Measurements from ENCODE around the gene ARHGEF11. TPM values are rescaled to one million over a fixed set of nuclear protein-coding genes. Genes with fewer than 3 reads are reported as not detected.

ARHGEF11 gene
- total and polyA plus RNA-seq, 9 of the 15 experiments (the other 6 are each of a cell fraction or from before 2014, with no cell fraction given) = 0.14 to 15.5 (median 9.0) TPM

DNA sequence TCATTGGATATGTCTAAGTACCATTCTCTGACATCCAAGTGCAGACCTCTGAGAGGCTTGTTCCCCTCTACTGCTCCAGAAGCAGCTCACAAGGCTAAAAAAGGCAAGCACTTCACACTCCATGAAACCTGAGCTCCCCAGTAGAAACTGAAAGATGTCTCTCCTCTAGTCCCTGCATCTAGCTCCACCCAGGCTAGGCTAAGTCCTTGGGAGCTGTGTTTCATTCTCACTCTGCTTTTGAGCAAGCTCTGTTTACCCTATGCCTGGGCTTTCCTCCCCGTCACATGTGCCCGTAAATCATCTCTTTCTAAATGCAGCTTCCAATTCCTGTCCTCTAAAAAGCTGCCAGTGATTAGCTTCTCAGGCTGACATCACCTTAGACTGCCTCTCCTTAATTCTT lies 86.1 kb downstream of the ARHGEF11 start:
- CTCF ChIA-PET (ENCODE audit: low intra/inter-chr PET ratio) = no interaction called here
- peak overlapping the region; percentile 2; the same call in 1 of the 2 replicates for H3K4me2 ChIP-seq (ENCODE audit: insufficient read depth, low read length)
- BruUV-seq (replicated peaks) = no TSS peak
- no peak overlapping the region for H2AFZ ChIP-seq (ENCODE audit: low read depth, low read length)
- intact Hi-C loops (cut with micrococcal nuclease) = loop anchor here (1.0 to 2.0 kb wide), 3 partner anchors 31 to 86 kb away; partner anchors contain the start of gene ARHGEF11
- H3K36me3 ChIP-seq (ENCODE audit: control insufficient read depth, insufficient read depth, low read length) = peaks cover 59% of the 10 kb centered on the region; the same call in 2 of the 3 replicates
- peak; percentile 56 for ATAC-seq
- H3K4me1 ChIP-seq (replicated peaks in 1 of 2; ENCODE audit: control insufficient read depth in 2 of 2, insufficient read depth in 2 of 2, low read length in 2 of 2) = peaks cover 15 to 41% of the 10 kb centered on the region in 2 experiments
- H3K27ac ChIP-seq (ENCODE audit: extremely low read depth, low read depth, low read length) = peak overlapping the region; percentile 23; the same call in 1 of the 3 replicates
- 19% methylated on average over 2 of the region's 2 CpGs for WGBS (ENCODE audit: insufficient coverage, low coverage, missing lambda C conversion rate)
- peak in 2 of 4 experiments; percentile 43 to 44 for DNase-seq (ENCODE audit: extremely low read depth in 1 of 4, low spot score in 3 of 4)
- no peak overlapping the region for H3K4me3 ChIP-seq
- POLR2A ChIA-PET = interaction anchor here (0.5 to 3.3 kb wide), 8 partner anchors 10 to 289 kb away, joined by 3 to 26 read pairs (median 3); no protein-coding TSS in a partner anchor
- peak; percentile 57 for FAIRE-seq
- H4K20me1 ChIP-seq (replicated peaks; ENCODE audit: control insufficient read depth, insufficient read depth, low read length) = no peaks in the 10 kb centered on the region
- no peaks in the 10 kb centered on the region for H3K9me3 ChIP-seq (replicated peaks; ENCODE audit: control insufficient read depth, insufficient read depth, low read depth, low read length)
- H3K79me2 ChIP-seq (ENCODE audit: control insufficient read depth, insufficient read depth, low read length) = no peaks in the 10 kb centered on the region
- in situ Hi-C loops (cut with MboI) = loop anchor here (10.0 kb wide), 1 partner anchor 195 kb away; no protein-coding TSS in a partner anchor
- H3K9ac ChIP-seq (ENCODE audit: insufficient read depth in 1 of 2, low read depth in 2 of 2, low read length in 2 of 2) = 0 out of 4 replicates have a peak overlapping the region, but pooled peaks of 1 of the 2 experiments have one; percentile 15
- H3K27me3 ChIP-seq (ENCODE audit: control insufficient read depth in 2 of 2, insufficient read depth in 2 of 2, low read length in 2 of 2) = no peaks in the 10 kb centered on the region
- H3K9me1 ChIP-seq (ENCODE audit: control insufficient read depth, insufficient read depth, low read length) = no peaks in the 10 kb centered on the region
- TF ChIP-seq, protein P1, sequence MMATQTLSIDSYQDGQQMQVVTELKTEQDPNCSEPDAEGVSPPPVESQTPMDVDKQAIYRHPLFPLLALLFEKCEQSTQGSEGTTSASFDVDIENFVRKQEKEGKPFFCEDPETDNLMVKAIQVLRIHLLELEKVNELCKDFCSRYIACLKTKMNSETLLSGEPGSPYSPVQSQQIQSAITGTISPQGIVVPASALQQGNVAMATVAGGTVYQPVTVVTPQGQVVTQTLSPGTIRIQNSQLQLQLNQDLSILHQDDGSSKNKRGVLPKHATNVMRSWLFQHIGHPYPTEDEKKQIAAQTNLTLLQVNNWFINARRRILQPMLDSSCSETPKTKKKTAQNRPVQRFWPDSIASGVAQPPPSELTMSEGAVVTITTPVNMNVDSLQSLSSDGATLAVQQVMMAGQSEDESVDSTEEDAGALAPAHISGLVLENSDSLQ (IDR thresholded peaks at IDR 0.05) = peak; percentile 92
- TF ChIP-seq MEIS2 (IDR thresholded peaks at IDR 0.05; ENCODE audit: partially characterized antibody) (peak; percentile 94), TFAM (CRISPR knock-in tag; conservative IDR thresholded peaks at IDR 0.05) (no peak), SRF (CRISPR knock-in tag; IDR thresholded peaks at IDR 0.05) (peak in 1 of 2 experiments; percentile 77; a peak in 1 of 4 replicates), FOXK2 (conservative IDR thresholded peaks at IDR 0.05 in 1 of 2, IDR thresholded peaks at IDR 0.05 in 1 of 2; ENCODE audit: low read depth in 2 of 2) (0 out of 4 replicates have a peak, but pooled peaks have one; percentile 15 to 38), RUNX1 (IDR thresholded peaks at IDR 0.05; ENCODE audit: low read depth) (no peak), ZBTB17 (CRISPR knock-in tag; IDR thresholded peaks at IDR 0.05) (no peak), ZBTB33 (CRISPR knock-in tag; IDR thresholded peaks at IDR 0.05) (no peak), CTBP1 (IDR thresholded peaks at IDR 0.05; ENCODE audit: borderline replicate concordance) (peak; percentile 22; the same call in 1 of the 2 replicates)
- TF ChIP-seq, protein P2, sequence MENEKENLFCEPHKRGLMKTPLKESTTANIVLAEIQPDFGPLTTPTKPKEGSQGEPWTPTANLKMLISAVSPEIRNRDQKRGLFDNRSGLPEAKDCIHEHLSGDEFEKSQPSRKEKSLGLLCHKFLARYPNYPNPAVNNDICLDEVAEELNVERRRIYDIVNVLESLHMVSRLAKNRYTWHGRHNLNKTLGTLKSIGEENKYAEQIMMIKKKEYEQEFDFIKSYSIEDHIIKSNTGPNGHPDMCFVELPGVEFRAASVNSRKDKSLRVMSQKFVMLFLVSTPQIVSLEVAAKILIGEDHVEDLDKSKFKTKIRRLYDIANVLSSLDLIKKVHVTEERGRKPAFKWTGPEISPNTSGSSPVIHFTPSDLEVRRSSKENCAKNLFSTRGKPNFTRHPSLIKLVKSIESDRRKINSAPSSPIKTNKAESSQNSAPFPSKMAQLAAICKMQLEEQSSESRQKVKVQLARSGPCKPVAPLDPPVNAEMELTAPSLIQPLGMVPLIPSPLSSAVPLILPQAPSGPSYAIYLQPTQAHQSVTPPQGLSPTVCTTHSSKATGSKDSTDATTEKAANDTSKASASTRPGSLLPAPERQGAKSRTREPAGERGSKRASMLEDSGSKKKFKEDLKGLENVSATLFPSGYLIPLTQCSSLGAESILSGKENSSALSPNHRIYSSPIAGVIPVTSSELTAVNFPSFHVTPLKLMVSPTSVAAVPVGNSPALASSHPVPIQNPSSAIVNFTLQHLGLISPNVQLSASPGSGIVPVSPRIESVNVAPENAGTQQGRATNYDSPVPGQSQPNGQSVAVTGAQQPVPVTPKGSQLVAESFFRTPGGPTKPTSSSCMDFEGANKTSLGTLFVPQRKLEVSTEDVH (IDR thresholded peaks at IDR 0.05; ENCODE audit: low read depth, partially characterized antibody) = no peak
- TF ChIP-seq, protein P3, sequence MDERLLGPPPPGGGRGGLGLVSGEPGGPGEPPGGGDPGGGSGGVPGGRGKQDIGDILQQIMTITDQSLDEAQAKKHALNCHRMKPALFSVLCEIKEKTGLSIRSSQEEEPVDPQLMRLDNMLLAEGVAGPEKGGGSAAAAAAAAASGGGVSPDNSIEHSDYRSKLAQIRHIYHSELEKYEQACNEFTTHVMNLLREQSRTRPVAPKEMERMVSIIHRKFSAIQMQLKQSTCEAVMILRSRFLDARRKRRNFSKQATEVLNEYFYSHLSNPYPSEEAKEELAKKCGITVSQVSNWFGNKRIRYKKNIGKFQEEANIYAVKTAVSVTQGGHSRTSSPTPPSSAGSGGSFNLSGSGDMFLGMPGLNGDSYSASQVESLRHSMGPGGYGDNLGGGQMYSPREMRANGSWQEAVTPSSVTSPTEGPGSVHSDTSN (CRISPR knock-in tag; IDR thresholded peaks at IDR 0.05; ENCODE audit: low read depth) = no peak
- TF ChIP-seq, protein P3 (tag; conservative IDR thresholded peaks at IDR 0.05; ENCODE audit: low read depth) = peak; percentile 93

Measured in K562 (cell line).